GM12878 (cell line): ENCODE measurements around the gene OPN1LW.

ENCODE experiments used
- BCL3 ChIP-seq: IDR thresholded peaks from 2 replicates; pipeline ENCODE4 v1.6.1; 2011; ENCODE audit warnings: borderline replicate concordance, low read depth, mild to moderate bottlenecking, moderate library complexity, low read length; ENCODE audit not compliant: insufficient read depth, poor library complexity, severe bottlenecking
- BHLHE40 ChIP-seq, 2 experiments: fragments of 450-650 bp in 1 of 2; IDR thresholded peaks; 2 replicates each; pipeline ENCODE4 v1.6.1; 2011 to 2017; ENCODE audit warnings: low read depth in 2 of 2, borderline replicate concordance in 1 of 2, improper control_type of control experiment in 1 of 2, low read length in 1 of 2, mild to moderate bottlenecking in 1 of 2
- CHD2 ChIP-seq: IDR thresholded peaks from 2 replicates; pipeline ENCODE4 v1.6.1; 2011; ENCODE audit warnings: low read depth, low read length, improper control_type of control experiment, borderline replicate concordance
- CREB1 ChIP-seq: IDR thresholded peaks from 2 replicates; pipeline ENCODE4 v1.6.1; 2012; ENCODE audit warnings: low read depth, mild to moderate bottlenecking, inconsistent platforms
- CTCF ChIP-seq, 3 experiments: IDR thresholded peaks in 2 of 3; conservative IDR thresholded peaks in 1 of 3; 2 replicates each; pipeline ENCODE4 v1.5.1; 2011; ENCODE audit warnings: low read depth in 3 of 3, low read length in 3 of 3, mild to moderate bottlenecking in 3 of 3, control low read depth in 2 of 3, moderate library complexity in 2 of 3, inconsistent platforms in 1 of 3, mixed read lengths in 1 of 3; ENCODE audit not compliant: control insufficient read depth in 2 of 3, insufficient read depth in 1 of 3; ENCODE audit errors: extremely low read depth in 1 of 3
- EP300 ChIP-seq, 2 experiments: fragments of 150-350 bp in 1 of 2; IDR thresholded peaks; 2 replicates each; pipeline ENCODE4 v1.6.1; 2011 to 2012; ENCODE audit warnings: low read depth in 2 of 2, low read length in 2 of 2, borderline replicate concordance in 1 of 2, improper control_type of control experiment in 1 of 2, inconsistent platforms in 1 of 2; ENCODE audit not compliant: control insufficient read depth in 1 of 2
- JUND ChIP-seq: IDR thresholded peaks from 2 replicates; pipeline ENCODE4 v1.6.1; 2012; ENCODE audit warnings: low read depth, mild to moderate bottlenecking, low read length, improper control_type of control experiment, moderate library complexity
- MXI1 ChIP-seq: fragments of 150-350 bp; IDR thresholded peaks from 2 replicates; pipeline ENCODE4 v1.6.1; 2011; ENCODE audit warnings: low read depth, mild to moderate bottlenecking, inconsistent platforms, low read length, improper control_type of control experiment
- NR2F1 ChIP-seq: fragments of 450-650 bp; conservative IDR thresholded peaks from 2 replicates; pipeline ENCODE4 v1.6.1; 2017; ENCODE audit warnings: mild to moderate bottlenecking
- POLR2A ChIP-seq: IDR thresholded peaks from 2 replicates; pipeline ENCODE4 v1.6.1; 2011; ENCODE audit warnings: low read depth, mild to moderate bottlenecking, low read length
- RAD21 ChIP-seq: IDR thresholded peaks from 2 replicates; pipeline ENCODE4 v1.6.1; 2011; ENCODE audit warnings: mild to moderate bottlenecking, low read depth, low read length, moderate library complexity; ENCODE audit not compliant: insufficient read depth
- TAF1 ChIP-seq: IDR thresholded peaks from 2 replicates; pipeline ENCODE4 v1.6.1; 2011; ENCODE audit warnings: mild to moderate bottlenecking, low read depth, low read length, borderline replicate concordance
- TF ChIP-seq, protein P1 (sequence below): IDR thresholded peaks from 2 replicates; pipeline ENCODE4 v1.6.1; 2012; ENCODE audit warnings: low read length, inconsistent platforms
- TF ChIP-seq, protein P2 (sequence below): fragments of 450-650 bp; IDR thresholded peaks from 2 replicates; pipeline ENCODE4 v1.6.1; 2017; ENCODE audit warnings: mild to moderate bottlenecking, low read depth, inconsistent platforms; ENCODE audit not compliant: poor library complexity, severe bottlenecking

GRCh38 chrX:154117566-154117965 is 26.5 kb upstream of the OPN1LW start:
- no peak for TF ChIP-seq BCL3
- no peak for TF ChIP-seq TAF1
- TF ChIP-seq, protein P1, sequence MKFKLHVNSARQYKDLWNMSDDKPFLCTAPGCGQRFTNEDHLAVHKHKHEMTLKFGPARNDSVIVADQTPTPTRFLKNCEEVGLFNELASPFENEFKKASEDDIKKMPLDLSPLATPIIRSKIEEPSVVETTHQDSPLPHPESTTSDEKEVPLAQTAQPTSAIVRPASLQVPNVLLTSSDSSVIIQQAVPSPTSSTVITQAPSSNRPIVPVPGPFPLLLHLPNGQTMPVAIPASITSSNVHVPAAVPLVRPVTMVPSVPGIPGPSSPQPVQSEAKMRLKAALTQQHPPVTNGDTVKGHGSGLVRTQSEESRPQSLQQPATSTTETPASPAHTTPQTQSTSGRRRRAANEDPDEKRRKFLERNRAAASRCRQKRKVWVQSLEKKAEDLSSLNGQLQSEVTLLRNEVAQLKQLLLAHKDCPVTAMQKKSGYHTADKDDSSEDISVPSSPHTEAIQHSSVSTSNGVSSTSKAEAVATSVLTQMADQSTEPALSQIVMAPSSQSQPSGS: no peak
- TF ChIP-seq CREB1: no peak
- TF ChIP-seq CTCF (IDR thresholded peaks at IDR 0.05 in 2 of 3, conservative IDR thresholded peaks at IDR 0.05 in 1 of 3; ENCODE audit: control insufficient read depth in 2 of 3, extremely low read depth in 1 of 3, insufficient read depth in 1 of 3, low read depth in 3 of 3, low read length in 3 of 3): no peak
- no peak for TF ChIP-seq MXI1
- TF ChIP-seq POLR2A: no peak
- TF ChIP-seq JUND: no peak
- no peak for TF ChIP-seq NR2F1
- TF ChIP-seq, protein P2, sequence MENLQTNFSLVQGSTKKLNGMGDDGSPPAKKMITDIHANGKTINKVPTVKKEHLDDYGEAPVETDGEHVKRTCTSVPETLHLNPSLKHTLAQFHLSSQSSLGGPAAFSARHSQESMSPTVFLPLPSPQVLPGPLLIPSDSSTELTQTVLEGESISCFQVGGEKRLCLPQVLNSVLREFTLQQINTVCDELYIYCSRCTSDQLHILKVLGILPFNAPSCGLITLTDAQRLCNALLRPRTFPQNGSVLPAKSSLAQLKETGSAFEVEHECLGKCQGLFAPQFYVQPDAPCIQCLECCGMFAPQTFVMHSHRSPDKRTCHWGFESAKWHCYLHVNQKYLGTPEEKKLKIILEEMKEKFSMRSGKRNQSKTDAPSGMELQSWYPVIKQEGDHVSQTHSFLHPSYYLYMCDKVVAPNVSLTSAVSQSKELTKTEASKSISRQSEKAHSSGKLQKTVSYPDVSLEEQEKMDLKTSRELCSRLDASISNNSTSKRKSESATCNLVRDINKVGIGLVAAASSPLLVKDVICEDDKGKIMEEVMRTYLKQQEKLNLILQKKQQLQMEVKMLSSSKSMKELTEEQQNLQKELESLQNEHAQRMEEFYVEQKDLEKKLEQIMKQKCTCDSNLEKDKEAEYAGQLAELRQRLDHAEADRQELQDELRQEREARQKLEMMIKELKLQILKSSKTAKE: no peak
- TF ChIP-seq EP300 (IDR thresholded peaks at IDR 0.05; ENCODE audit: borderline replicate concordance in 1 of 2, control insufficient read depth in 1 of 2, low read depth in 2 of 2, low read length in 2 of 2): no peak
- no peak for TF ChIP-seq CHD2
- no peak for TF ChIP-seq BHLHE40 (IDR thresholded peaks at IDR 0.05; ENCODE audit: borderline replicate concordance in 1 of 2, low read depth in 2 of 2, low read length in 1 of 2)
- no peak for TF ChIP-seq RAD21
